WTC11 (cell line): ENCODE data around the gene HAND2. TPM values are rescaled to one million over a fixed set of nuclear protein-coding genes. Genes with fewer than 3 reads are reported as not detected.

Source experiments
- ATAC-seq: fragments of 200-7000 bp; cut with Tn5 transposase; 2 replicates; pipeline ENCODE4 v1.10.0; 2021; ENCODE audit warnings: mild to moderate bottlenecking, moderate library complexity
- CTCF ChIA-PET: fragments of 300-600 bp; sonication (Branson Sonifier 250); formaldehyde crosslinking; loops from one replicate; lab custom pipeline; 2021; ENCODE audit warnings: antibody characterized with exemption; lab: Charles Lee
- POLR2A ChIA-PET: fragments of 350-600 bp; sonication (Branson Sonifier 250); formaldehyde crosslinking; loops from one replicate; lab custom pipeline; 2021; ENCODE audit warnings: antibody characterized with exemption; lab: Charles Lee
- DNase-seq: peaks from one replicate; pipeline ENCODE4 v3.0.0; 2021; ENCODE audit warnings: low spot score
- H3K27ac Mint-ChIP-seq: 2 replicates; pipeline ENCODE4 v1.8.0; 2021; ENCODE audit warnings: mixed read lengths
- H3K27me3 Mint-ChIP-seq: 2 replicates; pipeline ENCODE4 v1.8.0; 2021; ENCODE audit warnings: low read depth, mild to moderate bottlenecking, moderate library complexity, mixed read lengths
- H3K36me3 Mint-ChIP-seq: 2 replicates; pipeline ENCODE4 v1.8.0; 2021; ENCODE audit warnings: mixed read lengths
- H3K4me1 Mint-ChIP-seq: 2 replicates; pipeline ENCODE4 v1.8.0; 2022; ENCODE audit warnings: mixed read lengths
- H3K4me3 Mint-ChIP-seq: 2 replicates; pipeline ENCODE4 v1.8.0; 2021; ENCODE audit warnings: mild to moderate bottlenecking, moderate library complexity, mixed read lengths
- H3K9me3 Mint-ChIP-seq: 2 replicates; pipeline ENCODE4 v1.8.0; 2021; ENCODE audit warnings: mixed read lengths
- ARID4B ChIP-seq: sonication (generic); formaldehyde crosslinking; IDR thresholded peaks from 2 replicates; pipeline ENCODE4 v1.8.0; 2023; ENCODE audit warnings: missing genetic modification reagents, mild to moderate bottlenecking, borderline replicate concordance
- CREM ChIP-seq: sonication (generic); formaldehyde crosslinking; IDR thresholded peaks from 2 replicates; pipeline ENCODE4 v1.8.1; 2022; ENCODE audit warnings: mild to moderate bottlenecking, missing genetic modification reagents, moderate library complexity
- ELF4 ChIP-seq: sonication (generic); formaldehyde crosslinking; IDR thresholded peaks from 2 replicates; pipeline ENCODE4 v1.8.1; 2022; ENCODE audit warnings: low read depth, mild to moderate bottlenecking, moderate library complexity, missing genetic modification reagents
- ERG ChIP-seq: fragments of 250-450 bp; sonication (Bioruptor Pico); IDR thresholded peaks from 2 replicates; pipeline ENCODE4 v1.8.0; 2021; ENCODE audit warnings: mild to moderate bottlenecking
- ESRRA ChIP-seq: sonication (generic); formaldehyde crosslinking; IDR thresholded peaks from 2 replicates; pipeline ENCODE4 v1.8.1; 2022; ENCODE audit warnings: mild to moderate bottlenecking, missing genetic modification reagents, borderline replicate concordance
- FOXJ3 ChIP-seq: sonication (generic); formaldehyde crosslinking; IDR thresholded peaks from 2 replicates; pipeline ENCODE4 v1.9.0; 2021; ENCODE audit warnings: missing genetic modification reagents, mild to moderate bottlenecking, borderline replicate concordance
- GABPB1 ChIP-seq: sonication (generic); formaldehyde crosslinking; IDR thresholded peaks from 2 replicates; pipeline ENCODE4 v1.8.1; 2023; ENCODE audit warnings: mild to moderate bottlenecking, missing genetic modification reagents
- GTF2I ChIP-seq: fragments of 250-450 bp; sonication (Bioruptor Pico); conservative IDR thresholded peaks from 2 replicates; pipeline ENCODE4 v1.4.0; 2021; ENCODE audit warnings: mild to moderate bottlenecking
- JUN ChIP-seq: sonication (generic); formaldehyde crosslinking; IDR thresholded peaks from 2 replicates; pipeline ENCODE4 v1.8.0; 2023; ENCODE audit warnings: mild to moderate bottlenecking, missing genetic modification reagents
- KAT7 ChIP-seq: sonication (generic); formaldehyde crosslinking; IDR thresholded peaks from 2 replicates; pipeline ENCODE4 v1.8.1; 2023; ENCODE audit warnings: missing genetic modification reagents, mild to moderate bottlenecking, borderline replicate concordance
- MLX ChIP-seq: sonication (generic); formaldehyde crosslinking; IDR thresholded peaks from 2 replicates; pipeline ENCODE4 v1.8.1; 2023; ENCODE audit warnings: mild to moderate bottlenecking, missing genetic modification reagents, moderate library complexity
- MYBL2 ChIP-seq: sonication (generic); formaldehyde crosslinking; IDR thresholded peaks from 2 replicates; pipeline ENCODE4 v1.8.1; 2023; ENCODE audit warnings: mild to moderate bottlenecking, moderate library complexity, missing genetic modification reagents
- NFATC4 ChIP-seq: fragments of 250-450 bp; sonication (Bioruptor Pico); IDR thresholded peaks from 2 replicates; pipeline ENCODE4 v1.9.0; 2021; ENCODE audit warnings: mild to moderate bottlenecking
- NR1H2 ChIP-seq: sonication (generic); formaldehyde crosslinking; IDR thresholded peaks from 2 replicates; pipeline ENCODE4 v1.9.0; 2021; ENCODE audit warnings: mild to moderate bottlenecking, moderate library complexity, missing genetic modification reagents
- RELA ChIP-seq: sonication (generic); formaldehyde crosslinking; IDR thresholded peaks from 2 replicates; pipeline ENCODE4 v1.8.1; 2022; ENCODE audit warnings: missing genetic modification reagents, mild to moderate bottlenecking, borderline replicate concordance
- TEAD4 ChIP-seq: sonication (generic); formaldehyde crosslinking; IDR thresholded peaks from 2 replicates; pipeline ENCODE4 v1.8.0; 2022; ENCODE audit warnings: mild to moderate bottlenecking, missing genetic modification reagents
- ZBTB21 ChIP-seq: sonication (generic); formaldehyde crosslinking; IDR thresholded peaks from 2 replicates; pipeline ENCODE4 v1.8.1; 2023; ENCODE audit warnings: mild to moderate bottlenecking, missing genetic modification reagents, borderline replicate concordance
- total RNA-seq: library from RNA; stranded (reverse); gene quantifications from 3 replicates; pipeline ENCODE4 v1.2.3, GENCODE V29; 2021
- TF ChIP-seq, protein P1 (sequence below): sonication (generic); formaldehyde crosslinking; IDR thresholded peaks from 2 replicates; pipeline ENCODE4 v1.8.0; 2022; ENCODE audit warnings: missing genetic modification reagents
- TF ChIP-seq, protein P2 (sequence below): fragments of 250-450 bp; sonication (Bioruptor Pico); IDR thresholded peaks from 2 replicates; pipeline ENCODE4 v1.9.0; 2021; ENCODE audit warnings: moderate library complexity, mild to moderate bottlenecking, inconsistent platforms, borderline replicate concordance

Gene HAND2
- total RNA-seq, 1 experiment from 2014 or later, result 0.13 TPM

- TF ChIP-seq ARID4B (CRISPR knock-in tag), result no peak
- no peak for TF ChIP-seq CREM (CRISPR knock-in tag)
- TF ChIP-seq NFATC4, result no peak
- TF ChIP-seq ZBTB21, result no peak
- no peak for TF ChIP-seq RELA
- TF ChIP-seq JUN (CRISPR knock-in tag), result no peak
- TF ChIP-seq ERG (CRISPR knock-in tag), result no peak
- TF ChIP-seq GABPB1 (CRISPR knock-in tag), result no peak
- TF ChIP-seq, all 79 proteins: peak for 0
Measured at GRCh38 chr4:173508386-173509035, 21.5 kb downstream of the HAND2 start (continued).

DNA sequence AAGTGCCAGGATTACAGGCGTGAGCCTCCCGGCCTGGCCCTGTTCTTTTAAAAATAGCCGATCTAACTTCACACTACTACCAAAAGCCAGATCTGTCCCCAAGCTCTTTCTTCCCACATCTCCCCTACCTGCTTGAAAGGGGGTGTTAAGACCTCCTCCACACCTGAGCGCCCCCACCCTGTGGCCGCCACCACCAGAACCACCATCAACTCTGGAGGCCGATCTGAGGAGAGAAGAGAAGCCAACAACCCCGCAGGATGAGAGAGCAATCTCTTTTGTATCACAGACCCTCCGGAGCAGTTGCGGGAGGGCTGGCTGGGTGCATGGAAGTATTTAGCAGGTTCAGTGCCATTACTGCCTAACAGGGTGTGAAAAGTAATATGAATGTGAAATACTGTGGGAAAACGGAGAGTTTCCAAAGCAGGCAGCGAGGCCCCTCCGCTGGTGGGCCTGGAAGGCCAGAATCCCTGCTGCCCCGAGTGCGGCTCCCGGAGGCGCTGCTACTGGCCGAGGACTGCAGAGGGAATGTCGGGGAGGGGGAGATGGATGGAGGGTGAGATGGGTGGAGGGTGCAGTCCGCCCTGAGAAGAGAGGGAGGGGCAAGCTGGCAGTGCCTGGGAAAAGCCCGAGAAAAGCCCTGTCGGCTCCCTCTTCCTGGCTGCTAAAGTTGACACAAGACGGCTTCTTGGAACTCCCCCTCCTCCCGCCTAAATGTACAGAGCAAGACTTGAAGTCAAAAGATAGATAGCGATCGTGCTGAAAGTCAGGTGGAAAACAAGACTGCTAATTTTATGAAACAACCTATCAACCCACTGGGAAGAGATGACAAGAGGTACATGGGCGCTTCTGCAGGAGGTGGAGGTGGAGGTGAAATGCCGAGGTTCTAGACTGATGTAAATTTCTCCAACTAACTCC, 22.3 kb downstream of the HAND2 start:
- ChIA-PET CTCF (interaction anchor here (0.6 to 2.1 kb wide), 7 partner anchors 10 to 369 kb away, joined by 3 to 9 read pairs (median 3); partner anchors contain the start of genes HAND2 and SAP30), POLR2A (no interaction called here)
- Mint-ChIP-seq H3K27me3 (peaks cover 100% of the 10 kb centered on the region), H3K9me3 (no peaks in the 10 kb centered on the region), H3K4me1 (peaks cover 45% of the 10 kb centered on the region), H3K36me3 (no peaks in the 10 kb centered on the region), H3K27ac (no peak overlapping the region), H3K4me3 (peak overlapping the region; percentile 64)
- DNase-seq, result no peak
- ATAC-seq, result peak; percentile 36
- no peak for TF ChIP-seq FOXJ3
- TF ChIP-seq KAT7 (CRISPR knock-in tag), result no peak
- no peak for TF ChIP-seq ESRRA
- no peak for TF ChIP-seq GTF2I (CRISPR knock-in tag)
- no peak for TF ChIP-seq MYBL2 (CRISPR knock-in tag)
- 0 out of 2 replicates have a peak, but pooled peaks have one; percentile 25 for TF ChIP-seq NR1H2 (CRISPR knock-in tag)
- TF ChIP-seq MLX (CRISPR knock-in tag), result no peak

DNA sequence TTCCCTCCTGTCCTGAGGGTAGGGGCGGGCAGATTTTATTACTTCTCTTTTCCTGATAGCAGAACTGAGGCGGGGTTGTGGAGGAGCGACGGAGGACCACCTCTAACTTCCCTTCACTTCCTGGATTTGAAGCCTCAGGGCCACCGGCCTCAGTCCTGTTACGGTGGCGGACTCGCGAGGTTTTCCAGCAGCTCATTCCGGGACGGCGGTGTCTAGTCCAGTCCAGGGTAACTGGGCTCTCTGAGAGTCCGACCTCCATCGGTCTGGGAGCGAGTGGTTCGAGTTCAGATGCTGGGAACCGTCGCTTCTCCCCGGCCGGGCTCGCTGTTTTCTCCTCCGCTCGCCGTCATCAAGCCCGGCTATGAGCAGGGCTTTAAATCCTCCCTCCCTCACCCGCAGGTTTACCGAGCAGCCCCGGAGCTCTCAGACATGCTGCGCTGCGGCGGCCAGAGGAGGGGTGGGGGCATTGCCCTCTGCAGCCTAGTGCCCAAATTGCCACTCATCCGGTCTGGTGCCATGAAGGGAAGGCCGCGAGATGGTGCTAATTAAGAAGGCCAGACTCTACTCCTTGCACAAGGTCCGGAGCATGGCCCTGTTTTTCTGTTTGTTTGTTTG, 23.3 kb downstream of the HAND2 start:
- Mint-ChIP-seq H3K9me3 (no peaks in the 10 kb centered on the region), H3K27me3 (peaks cover 100% of the 10 kb centered on the region), H3K4me1 (peaks cover 54% of the 10 kb centered on the region), H3K36me3 (no peaks in the 10 kb centered on the region), H3K4me3 (peak overlapping the region; percentile 64), H3K27ac (no peak overlapping the region)
- ChIA-PET POLR2A (no interaction called here), CTCF (interaction anchor here (0.9 to 2.5 kb wide), 5 partner anchors 19 to 246 kb away, joined by 3 to 9 read pairs (median 5); no protein-coding TSS in a partner anchor)
- ATAC-seq (no peak), DNase-seq (no peak)
- TF ChIP-seq, protein P1, sequence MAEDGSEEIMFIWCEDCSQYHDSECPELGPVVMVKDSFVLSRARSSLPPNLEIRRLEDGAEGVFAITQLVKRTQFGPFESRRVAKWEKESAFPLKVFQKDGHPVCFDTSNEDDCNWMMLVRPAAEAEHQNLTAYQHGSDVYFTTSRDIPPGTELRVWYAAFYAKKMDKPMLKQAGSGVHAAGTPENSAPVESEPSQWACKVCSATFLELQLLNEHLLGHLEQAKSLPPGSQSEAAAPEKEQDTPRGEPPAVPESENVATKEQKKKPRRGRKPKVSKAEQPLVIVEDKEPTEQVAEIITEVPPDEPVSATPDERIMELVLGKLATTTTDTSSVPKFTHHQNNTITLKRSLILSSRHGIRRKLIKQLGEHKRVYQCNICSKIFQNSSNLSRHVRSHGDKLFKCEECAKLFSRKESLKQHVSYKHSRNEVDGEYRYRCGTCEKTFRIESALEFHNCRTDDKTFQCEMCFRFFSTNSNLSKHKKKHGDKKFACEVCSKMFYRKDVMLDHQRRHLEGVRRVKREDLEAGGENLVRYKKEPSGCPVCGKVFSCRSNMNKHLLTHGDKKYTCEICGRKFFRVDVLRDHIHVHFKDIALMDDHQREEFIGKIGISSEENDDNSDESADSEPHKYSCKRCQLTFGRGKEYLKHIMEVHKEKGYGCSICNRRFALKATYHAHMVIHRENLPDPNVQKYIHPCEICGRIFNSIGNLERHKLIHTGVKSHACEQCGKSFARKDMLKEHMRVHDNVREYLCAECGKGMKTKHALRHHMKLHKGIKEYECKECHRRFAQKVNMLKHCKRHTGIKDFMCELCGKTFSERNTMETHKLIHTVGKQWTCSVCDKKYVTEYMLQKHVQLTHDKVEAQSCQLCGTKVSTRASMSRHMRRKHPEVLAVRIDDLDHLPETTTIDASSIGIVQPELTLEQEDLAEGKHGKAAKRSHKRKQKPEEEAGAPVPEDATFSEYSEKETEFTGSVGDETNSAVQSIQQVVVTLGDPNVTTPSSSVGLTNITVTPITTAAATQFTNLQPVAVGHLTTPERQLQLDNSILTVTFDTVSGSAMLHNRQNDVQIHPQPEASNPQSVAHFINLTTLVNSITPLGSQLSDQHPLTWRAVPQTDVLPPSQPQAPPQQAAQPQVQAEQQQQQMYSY, result no peak
- TF ChIP-seq TEAD4 (CRISPR knock-in tag) (no peak), ELF4 (CRISPR knock-in tag) (no peak), MLX (CRISPR knock-in tag) (no peak)
- TF ChIP-seq, protein P2, sequence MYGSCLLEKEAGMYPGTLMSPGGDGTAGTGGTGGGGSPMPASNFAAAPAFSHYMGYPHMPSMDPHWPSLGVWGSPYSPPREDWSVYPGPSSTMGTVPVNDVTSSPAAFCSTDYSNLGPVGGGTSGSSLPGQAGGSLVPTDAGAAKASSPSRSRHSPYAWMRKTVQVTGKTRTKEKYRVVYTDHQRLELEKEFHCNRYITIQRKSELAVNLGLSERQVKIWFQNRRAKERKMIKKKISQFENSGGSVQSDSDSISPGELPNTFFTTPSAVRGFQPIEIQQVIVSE (CRISPR knock-in tag), result no peak
